Measurements from ENCODE around the gene MTHFD1L. TPM values are rescaled to one million over a fixed set of nuclear protein-coding genes. Genes with fewer than 3 reads are reported as not detected.

MTHFD1L gene
- total RNA-seq, 3 donors from 2014 or later, result 170 to 193 (median 190) TPM

- no peak for ATAC-seq
- Mint-ChIP-seq H3K27me3 (ENCODE audit: low read depth) (no peaks in the 10 kb centered on the region), H3K4me3 (no peak overlapping the region), H3K4me1 (ENCODE audit: low read depth) (peaks cover 6% of the 10 kb centered on the region), H3K36me3 (ENCODE audit: insufficient read depth) (peaks cover 32% of the 10 kb centered on the region), H3K9me3 (no peaks in the 10 kb centered on the region)
- DNase-seq, result no peak
Measured at GRCh38 chr6:150991487-150991886, 126.0 kb downstream of the MTHFD1L start.

GRCh38 chr6:150992262-150992661 is 126.8 kb downstream of the MTHFD1L start:
- peaks cover 34% of the 10 kb centered on the region for H3K36me3 Mint-ChIP-seq (ENCODE audit: insufficient read depth)
- DNase-seq, result no peak
- ATAC-seq, result no peak
- peaks cover 3% of the 10 kb centered on the region for H3K4me1 Mint-ChIP-seq (ENCODE audit: low read depth)
- no peaks in the 10 kb centered on the region for H3K9me3 Mint-ChIP-seq
- no peak overlapping the region for H3K4me3 Mint-ChIP-seq
- H3K27me3 Mint-ChIP-seq (ENCODE audit: low read depth), result no peaks in the 10 kb centered on the region

- ATAC-seq, result no peak
Measured at GRCh38 chr6:150992703-150993102, 127.2 kb downstream of the MTHFD1L start.

GRCh38 chr6:150993253-150993652 is 127.8 kb downstream of the MTHFD1L start:
- no peak for DNase-seq
- no peak overlapping the region for H3K4me3 Mint-ChIP-seq
- H3K36me3 Mint-ChIP-seq (ENCODE audit: insufficient read depth), result peaks cover 34% of the 10 kb centered on the region
- H3K27me3 Mint-ChIP-seq (ENCODE audit: low read depth), result no peaks in the 10 kb centered on the region
- ATAC-seq, result no peak
- H3K4me1 Mint-ChIP-seq (ENCODE audit: low read depth), result no peaks in the 10 kb centered on the region
- no peaks in the 10 kb centered on the region for H3K9me3 Mint-ChIP-seq

More at GRCh38 chr6:150992703-150993102, 127.2 kb downstream of the MTHFD1L start:
- H3K27me3 Mint-ChIP-seq (ENCODE audit: low read depth), result no peaks in the 10 kb centered on the region
- DNase-seq, result no peak
- H3K4me3 Mint-ChIP-seq, result no peak overlapping the region
- no peaks in the 10 kb centered on the region for H3K4me1 Mint-ChIP-seq (ENCODE audit: low read depth)
- peaks cover 34% of the 10 kb centered on the region for H3K36me3 Mint-ChIP-seq (ENCODE audit: insufficient read depth)
- H3K9me3 Mint-ChIP-seq, result no peaks in the 10 kb centered on the region

DNA sequence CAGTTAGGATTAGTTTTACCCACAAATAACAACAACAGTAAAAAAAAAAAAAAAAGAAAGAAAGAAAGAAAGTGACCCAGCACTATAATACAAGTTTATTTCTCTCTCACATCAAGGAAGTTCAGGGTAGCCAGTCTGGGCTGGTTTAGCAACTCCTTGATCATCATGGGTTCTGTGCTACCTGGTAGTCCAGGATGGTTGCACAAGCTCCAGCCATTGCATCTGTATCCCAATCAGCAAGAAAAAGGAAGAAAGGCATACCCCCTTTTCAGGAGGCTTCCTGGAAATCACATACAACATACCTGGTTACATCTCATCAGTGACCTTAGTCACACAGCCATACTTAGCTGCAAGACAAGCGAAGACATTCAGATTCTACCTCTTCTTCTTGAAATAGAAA is 128.5 kb downstream of the MTHFD1L start:
- no peaks in the 10 kb centered on the region for H3K4me1 Mint-ChIP-seq (ENCODE audit: low read depth)
- ATAC-seq (no peak), DNase-seq (no peak)
- no peak overlapping the region for H3K4me3 Mint-ChIP-seq
- H3K9me3 Mint-ChIP-seq, result no peaks in the 10 kb centered on the region
- H3K27me3 Mint-ChIP-seq (ENCODE audit: low read depth), result no peaks in the 10 kb centered on the region
- H3K36me3 Mint-ChIP-seq (ENCODE audit: insufficient read depth), result peaks cover 35% of the 10 kb centered on the region

GRCh38 chr6:150996968-150997367 is 131.5 kb downstream of the MTHFD1L start:
- H3K4me1 Mint-ChIP-seq (ENCODE audit: low read depth), result no peaks in the 10 kb centered on the region
- H3K9me3 Mint-ChIP-seq, result no peaks in the 10 kb centered on the region
- no peak for DNase-seq
- ATAC-seq, result no peak
- no peak overlapping the region for H3K4me3 Mint-ChIP-seq
- peaks cover 34% of the 10 kb centered on the region for H3K36me3 Mint-ChIP-seq (ENCODE audit: insufficient read depth)
- H3K27me3 Mint-ChIP-seq (ENCODE audit: low read depth), result no peaks in the 10 kb centered on the region

DNA sequence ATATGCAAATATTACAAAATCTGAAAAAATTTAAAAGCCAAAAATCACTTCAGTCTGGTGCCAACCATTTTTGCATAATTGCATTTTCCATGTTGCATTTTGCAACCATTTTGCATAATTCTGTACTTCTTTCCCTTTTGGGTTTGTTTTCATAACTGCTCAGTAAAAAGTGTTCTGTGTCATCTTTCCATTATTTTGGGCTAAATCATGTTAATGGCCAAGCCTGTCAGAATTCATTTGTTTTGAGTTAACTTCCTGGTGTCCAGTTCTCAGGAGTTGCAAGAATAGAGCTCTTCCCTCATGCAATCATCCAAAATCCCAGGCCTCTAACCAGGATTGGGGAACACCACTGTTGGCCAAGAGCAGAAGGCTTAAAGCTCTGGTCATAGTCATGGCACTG is 133.6 kb downstream of the MTHFD1L start:
- Mint-ChIP-seq H3K4me1 (ENCODE audit: low read depth) (no peaks in the 10 kb centered on the region), H3K27me3 (ENCODE audit: low read depth) (no peaks in the 10 kb centered on the region), H3K36me3 (ENCODE audit: insufficient read depth) (peaks cover 19% of the 10 kb centered on the region), H3K9me3 (no peaks in the 10 kb centered on the region), H3K4me3 (no peak overlapping the region)
- no peak for ATAC-seq
- DNase-seq, result no peak

DNA sequence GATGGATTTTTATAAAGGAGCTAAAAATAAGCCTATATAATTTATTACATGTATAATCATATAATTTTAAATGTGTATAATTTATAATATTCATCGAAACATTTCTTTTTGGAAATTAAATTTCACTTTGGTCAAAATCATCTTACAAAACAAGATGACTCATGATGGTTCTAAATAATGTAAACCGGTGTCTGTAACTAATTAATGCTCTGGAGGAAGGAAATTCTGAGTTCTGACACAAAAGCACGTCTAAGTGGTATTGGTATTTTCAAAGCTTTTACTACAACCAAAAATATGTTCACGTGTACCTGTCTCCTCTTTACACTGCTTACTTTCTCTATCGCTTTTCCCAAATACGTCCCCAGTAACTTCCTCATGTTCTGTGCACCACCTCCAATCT is 134.1 kb downstream of the MTHFD1L start:
- H3K9me3 Mint-ChIP-seq, result no peaks in the 10 kb centered on the region
- no peak for ATAC-seq
- H3K36me3 Mint-ChIP-seq (ENCODE audit: insufficient read depth), result peaks cover 15% of the 10 kb centered on the region
- peaks cover 3% of the 10 kb centered on the region for H3K4me1 Mint-ChIP-seq (ENCODE audit: low read depth)
- DNase-seq, result no peak
- no peak overlapping the region for H3K4me3 Mint-ChIP-seq
- H3K27me3 Mint-ChIP-seq (ENCODE audit: low read depth), result no peaks in the 10 kb centered on the region

DNA sequence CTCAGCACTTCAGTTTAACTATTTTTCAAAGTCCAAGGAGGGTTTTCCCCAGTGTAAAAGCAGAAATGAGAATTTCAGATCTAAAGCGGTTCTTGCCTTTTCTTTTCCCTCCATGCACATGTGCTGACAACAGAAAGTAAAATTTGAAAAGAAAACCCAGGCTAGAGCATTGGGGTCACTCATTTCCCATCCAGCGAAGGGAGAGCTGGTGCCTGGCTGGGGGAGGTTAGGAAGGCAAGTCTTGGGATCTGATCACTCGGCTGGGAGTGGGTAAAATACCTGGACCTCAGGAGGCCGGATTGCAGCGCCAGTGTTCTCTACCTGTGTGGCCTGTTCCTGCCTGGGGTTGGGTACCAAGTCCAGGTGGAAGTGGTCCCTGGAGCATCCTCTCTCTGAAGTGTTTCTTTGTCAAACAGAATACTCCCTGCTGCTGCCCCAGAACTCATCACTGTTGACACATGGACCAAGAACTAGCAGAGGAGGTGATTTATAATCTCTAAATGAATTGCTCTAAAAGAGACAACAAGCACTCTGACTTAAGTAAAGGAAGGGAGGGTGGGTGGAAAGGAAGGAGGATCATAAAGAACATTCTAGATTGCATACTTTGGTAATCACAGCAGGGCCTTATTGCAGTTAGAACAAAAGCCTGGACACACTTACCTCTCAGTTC is 136.0 kb downstream of the MTHFD1L start:
- Mint-ChIP-seq H3K36me3 (ENCODE audit: insufficient read depth) (peaks cover 8% of the 10 kb centered on the region), H3K27me3 (ENCODE audit: low read depth) (no peaks in the 10 kb centered on the region), H3K9me3 (no peaks in the 10 kb centered on the region), H3K4me1 (ENCODE audit: low read depth) (peaks cover 6% of the 10 kb centered on the region), H3K4me3 (no peak overlapping the region)
- ATAC-seq, result peak in 1 of 2 donors; percentile 43
- no peak for DNase-seq

DNA sequence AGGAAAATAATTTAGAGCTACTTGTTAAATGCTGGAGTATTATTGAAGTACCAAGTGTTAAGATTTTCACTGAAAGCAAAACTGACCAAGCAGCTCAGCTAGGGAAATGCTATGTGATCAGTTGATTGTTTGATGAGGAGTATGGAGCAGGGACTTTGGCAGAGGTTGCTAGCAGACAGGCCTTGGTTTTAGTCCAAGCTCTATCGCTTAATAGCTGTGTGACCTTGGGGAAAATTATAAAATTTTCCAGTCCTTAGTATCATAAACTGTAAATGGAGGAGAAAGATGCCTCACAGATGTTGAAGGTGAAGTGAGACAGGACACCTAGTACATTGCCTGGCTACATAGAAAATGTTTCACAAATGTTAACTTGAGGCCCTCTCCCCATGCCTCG is 136.6 kb downstream of the MTHFD1L start:
- H3K27me3 Mint-ChIP-seq (ENCODE audit: low read depth), result no peaks in the 10 kb centered on the region
- H3K4me3 Mint-ChIP-seq, result no peak overlapping the region
- H3K4me1 Mint-ChIP-seq (ENCODE audit: low read depth), result peaks cover 6% of the 10 kb centered on the region
- H3K36me3 Mint-ChIP-seq (ENCODE audit: insufficient read depth), result peaks cover 9% of the 10 kb centered on the region
- DNase-seq, result no peak
- H3K9me3 Mint-ChIP-seq, result no peaks in the 10 kb centered on the region
- no peak for ATAC-seq

GRCh38 chr6:151002491-151002935 is 137.0 kb downstream of the MTHFD1L start:
- Mint-ChIP-seq H3K36me3 (ENCODE audit: insufficient read depth) (peaks cover 10% of the 10 kb centered on the region), H3K4me3 (no peak overlapping the region)

DNA sequence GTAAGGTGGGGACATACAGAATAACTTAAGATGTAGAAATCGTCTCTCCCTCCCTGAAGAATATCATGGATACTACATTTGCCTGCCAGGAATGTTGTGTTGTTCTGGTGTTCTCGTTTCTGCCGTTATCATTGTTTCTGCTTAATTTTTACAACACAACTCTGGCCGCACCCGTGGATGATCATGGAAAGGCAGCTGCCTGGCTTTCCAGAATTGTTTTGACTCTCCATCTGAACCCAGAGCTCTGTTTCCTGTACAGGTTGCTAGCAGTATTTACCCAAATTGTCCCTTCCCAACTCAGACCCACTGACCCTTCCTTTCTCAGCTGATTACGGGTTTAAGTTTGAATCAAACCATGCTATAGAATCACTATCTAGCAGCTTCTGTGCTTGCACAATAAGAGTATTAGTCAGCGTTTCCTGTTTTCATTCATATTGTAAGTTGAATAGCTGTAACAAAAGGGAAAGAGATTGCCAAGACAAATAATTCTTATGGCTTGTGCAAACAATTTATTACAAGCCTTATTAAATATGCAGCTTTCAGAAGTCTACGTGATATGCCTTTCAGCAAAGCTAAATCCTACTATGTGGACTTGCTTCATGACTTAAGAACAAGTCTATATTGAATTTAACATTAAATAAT is 139.0 kb downstream of the MTHFD1L start:
- H3K4me3 Mint-ChIP-seq, result no peak overlapping the region
- peaks cover 6% of the 10 kb centered on the region for H3K4me1 Mint-ChIP-seq (ENCODE audit: low read depth)
- DNase-seq, result no peak
- peaks cover 7% of the 10 kb centered on the region for H3K36me3 Mint-ChIP-seq (ENCODE audit: insufficient read depth)
- peak in 1 of 2 donors; percentile 66 for ATAC-seq
- no peaks in the 10 kb centered on the region for H3K27me3 Mint-ChIP-seq (ENCODE audit: low read depth)
- H3K9me3 Mint-ChIP-seq, result no peaks in the 10 kb centered on the region

More at GRCh38 chr6:151002491-151002935, 137.0 kb downstream of the MTHFD1L start:
- no peaks in the 10 kb centered on the region for H3K27me3 Mint-ChIP-seq (ENCODE audit: low read depth)
- H3K9me3 Mint-ChIP-seq, result no peaks in the 10 kb centered on the region
- no peak for ATAC-seq
- peaks cover 6% of the 10 kb centered on the region for H3K4me1 Mint-ChIP-seq (ENCODE audit: low read depth)
- no peak for DNase-seq

DNA sequence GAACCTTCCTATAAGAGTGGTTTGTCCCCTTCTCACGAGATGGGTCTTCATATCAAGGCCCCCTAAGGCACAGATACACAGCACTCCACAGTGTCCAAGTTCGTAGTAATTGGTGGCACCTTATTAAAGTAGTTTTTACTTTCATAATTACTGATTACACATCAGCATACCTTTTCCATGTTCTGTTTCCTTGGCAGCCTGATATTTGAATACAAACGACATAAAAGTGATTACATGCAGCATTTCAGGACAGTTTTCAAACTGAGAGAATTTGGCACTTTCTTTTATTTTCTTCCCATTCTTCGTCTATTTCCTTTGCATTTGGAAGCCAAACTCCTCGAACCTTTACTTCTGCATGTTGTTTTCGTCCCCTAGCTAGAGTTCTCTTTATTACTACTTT is 139.7 kb downstream of the MTHFD1L start:
- ATAC-seq, result no peak
- peaks cover 6% of the 10 kb centered on the region for H3K4me1 Mint-ChIP-seq (ENCODE audit: low read depth)
- no peaks in the 10 kb centered on the region for H3K9me3 Mint-ChIP-seq
- no peaks in the 10 kb centered on the region for H3K27me3 Mint-ChIP-seq (ENCODE audit: low read depth)
- H3K36me3 Mint-ChIP-seq (ENCODE audit: insufficient read depth), result peaks cover 7% of the 10 kb centered on the region
- H3K4me3 Mint-ChIP-seq, result no peak overlapping the region
- DNase-seq, result no peak

- DNase-seq (no peak), ATAC-seq (peak in 1 of 2 donors; percentile 28)
- H3K9me3 Mint-ChIP-seq, result no peaks in the 10 kb centered on the region
- peaks cover 7% of the 10 kb centered on the region for H3K36me3 Mint-ChIP-seq (ENCODE audit: insufficient read depth)
- H3K27me3 Mint-ChIP-seq (ENCODE audit: low read depth), result no peaks in the 10 kb centered on the region
- H3K4me1 Mint-ChIP-seq (ENCODE audit: low read depth), result peaks cover 6% of the 10 kb centered on the region
- H3K4me3 Mint-ChIP-seq, result no peak overlapping the region
Measured at GRCh38 chr6:151005896-151006632, 140.6 kb downstream of the MTHFD1L start.
